Stimulated activated CD4-positive, alpha-beta T cell treated with anti-CD3 and anti-CD28 coated beads, Interleukin-4, amount 100 ng/mL, for 4 hours (primary cell): Measurements from ENCODE around the gene NECAB3.

Source experiments
- DNase-seq, 2 experiments: peaks; one replicate each; pipeline ENCODE4 v3.0.0-alpha.2; 2020

Gene NECAB3

GRCh38 chr20:33663161-33664084 lies 10.8 kb downstream of the NECAB3 start:
- DNase-seq: peak; percentile 78 to 85

GRCh38 chr20:33662172-33662571 lies 12.1 kb downstream of the NECAB3 start, which contains the start of gene C20orf144:
Gene C20orf144, plus strand, starts transcription at chr20:33662327. Its CDS starts 19 bp downstream, at chr20:33662346.
- DNase-seq: no peak

- DNase-seq: no peak
These were observed 13.6 kb downstream of the NECAB3 start for GRCh38 chr20:33660685-33661058.

GRCh38 chr20:33660035-33660684 lies 14.1 kb downstream of the NECAB3 start:
- DNase-seq: no peak

GRCh38 chr20:33659341-33660034 lies 14.7 kb downstream of the NECAB3 start:
- no peak for DNase-seq

- DNase-seq: no peak
These were observed 15.3 kb downstream of the NECAB3 start for GRCh38 chr20:33658929-33659328.

- no peak for DNase-seq
These were observed 15.7 kb downstream of the NECAB3 start for GRCh38 chr20:33658510-33658909.

- no peak for DNase-seq
These were observed 16.5 kb downstream of the NECAB3 start for GRCh38 chr20:33657704-33658095.

GRCh38 chr20:33656783-33657703 lies 17.2 kb downstream of the NECAB3 start:
- no peak for DNase-seq

- DNase-seq: no peak
These were observed 18.0 kb downstream of the NECAB3 start for GRCh38 chr20:33656010-33656782.

GRCh38 chr20:33655164-33655563 lies 19.1 kb downstream of the NECAB3 start:
- DNase-seq: no peak

- DNase-seq: no peak
These were observed 19.5 kb downstream of the NECAB3 start for GRCh38 chr20:33654680-33655161.

GRCh38 chr20:33653900-33654596 lies 20.2 kb downstream of the NECAB3 start:
- no peak for DNase-seq

GRCh38 chr20:33653218-33653899 lies 20.9 kb downstream of the NECAB3 start:
- DNase-seq: no peak

GRCh38 chr20:33651562-33652048 lies 22.6 kb downstream of the NECAB3 start:
- no peak for DNase-seq

- no peak for DNase-seq
These were observed 23.3 kb downstream of the NECAB3 start for GRCh38 chr20:33650753-33651561.

- no peak for DNase-seq
These were observed 24.0 kb downstream of the NECAB3 start for GRCh38 chr20:33650111-33650752.

GRCh38 chr20:33649201-33649681 lies 25.0 kb downstream of the NECAB3 start:
- no peak for DNase-seq
